HepG2 (cell line): Measurements from ENCODE around the gene C19orf18. TPM values are rescaled to one million over a fixed set of nuclear protein-coding genes. Genes with fewer than 3 reads are reported as not detected.
A peak's percentile ranks its signal among the peaks of the same experiment; 100 is the strongest.

Experiments used
- CENPT ChIP-seq: sonication (generic); formaldehyde crosslinking; IDR thresholded peaks from 2 replicates; pipeline ENCODE4 v1.8.0; 2022; ENCODE audit warnings: low read depth, mild to moderate bottlenecking, moderate library complexity, missing genetic modification reagents
- CENPX ChIP-seq: sonication (generic); formaldehyde crosslinking; IDR thresholded peaks from 2 replicates; pipeline ENCODE4 v1.9.0; 2021; ENCODE audit warnings: mild to moderate bottlenecking, missing genetic modification reagents, moderate library complexity
- CREB1 ChIP-seq, 2 experiments: fragments of 450-650 bp in 1 of 2; IDR thresholded peaks; 2 replicates each; pipeline ENCODE4 v1.6.1; 2016 to 2017; ENCODE audit warnings: control low read depth in 1 of 2, mild to moderate bottlenecking in 1 of 2, missing compliant biosample characterization in 1 of 2, missing genetic modification characterization in 1 of 2
- DMTF1 ChIP-seq: sonication (generic); formaldehyde crosslinking; IDR thresholded peaks from 2 replicates; pipeline ENCODE4 v1.4.0; 2020; ENCODE audit warnings: mild to moderate bottlenecking, missing genetic modification reagents
- EED ChIP-seq: sonication (generic); formaldehyde crosslinking; IDR thresholded peaks from 2 replicates; pipeline ENCODE4 v1.5.0; 2020; ENCODE audit warnings: mild to moderate bottlenecking, missing genetic modification reagents
- EHMT2 ChIP-seq: fragments of 200-600 bp; sonication (generic); IDR thresholded peaks from 2 replicates; pipeline ENCODE4 v1.7.0; 2017; ENCODE audit warnings: antibody characterized with exemption, low read depth, low read length, borderline replicate concordance
- FOXO1 ChIP-seq: sonication (generic); formaldehyde crosslinking; IDR thresholded peaks from 2 replicates; pipeline ENCODE4 v1.4.0; 2020; ENCODE audit warnings: missing genetic modification reagents
- GTF2F1 ChIP-seq: fragments of 150-350 bp; IDR thresholded peaks from 2 replicates; pipeline ENCODE4 v1.6.1; 2014; ENCODE audit warnings: low read length
- HMG20B ChIP-seq: conservative IDR thresholded peaks from 2 replicates; pipeline ENCODE4 v1.6.1; 2016; ENCODE audit warnings: missing genetic modification reagents, missing compliant biosample characterization
- MAF1 ChIP-seq: sonication (generic); formaldehyde crosslinking; IDR thresholded peaks from 2 replicates; pipeline ENCODE4 v1.5.0; 2020; ENCODE audit warnings: missing genetic modification reagents, borderline replicate concordance
- MYNN ChIP-seq: sonication (generic); formaldehyde crosslinking; IDR thresholded peaks from 2 replicates; pipeline ENCODE4 v1.4.0; 2020; ENCODE audit warnings: mild to moderate bottlenecking, low read depth, missing genetic modification reagents
- NFYB ChIP-seq: sonication (generic); formaldehyde crosslinking; IDR thresholded peaks from 2 replicates; pipeline ENCODE4 v1.4.0; 2020; ENCODE audit warnings: missing genetic modification reagents
- NKX3-1 ChIP-seq: sonication (generic); formaldehyde crosslinking; IDR thresholded peaks from 2 replicates; pipeline ENCODE4 v1.5.0; 2020; ENCODE audit warnings: missing genetic modification reagents
- PAF1 ChIP-seq: IDR thresholded peaks from 2 replicates; pipeline ENCODE4 v1.6.1; 2016; ENCODE audit warnings: missing genetic modification reagents, missing compliant biosample characterization
- REST ChIP-seq, 2 experiments: IDR thresholded peaks; 2 replicates each; pipeline ENCODE4 v1.6.1; 2011 to 2012; ENCODE audit warnings: low read length in 2 of 2, borderline replicate concordance in 1 of 2, low read depth in 1 of 2, mild to moderate bottlenecking in 1 of 2, moderate library complexity in 1 of 2
- TFE3 ChIP-seq: IDR thresholded peaks from 2 replicates; pipeline ENCODE4 v1.6.1; 2016
- TSC22D2 ChIP-seq: sonication (generic); formaldehyde crosslinking; IDR thresholded peaks from 2 replicates; pipeline ENCODE4 v1.5.1; 2020; ENCODE audit warnings: missing genetic modification reagents, mild to moderate bottlenecking, borderline replicate concordance
- ZNF121 ChIP-seq: sonication (generic); formaldehyde crosslinking; IDR thresholded peaks from 2 replicates; pipeline ENCODE4 v1.5.0; 2020; ENCODE audit warnings: mild to moderate bottlenecking, missing genetic modification reagents
- ZNF451 ChIP-seq: sonication (generic); formaldehyde crosslinking; IDR thresholded peaks from 2 replicates; pipeline ENCODE4 v1.5.0; 2020; ENCODE audit warnings: mild to moderate bottlenecking, missing genetic modification reagents
- ZNF546 ChIP-seq: sonication (generic); formaldehyde crosslinking; conservative IDR thresholded peaks from 2 replicates; pipeline ENCODE4 v1.8.1; 2023; ENCODE audit warnings: mild to moderate bottlenecking, missing genetic modification reagents
- ZNF629 ChIP-seq: sonication (generic); formaldehyde crosslinking; conservative IDR thresholded peaks from 2 replicates; pipeline ENCODE4 v1.5.0; 2020; ENCODE audit warnings: missing genetic modification reagents
- ZNF674 ChIP-seq: sonication (generic); formaldehyde crosslinking; IDR thresholded peaks from 2 replicates; pipeline ENCODE4 v1.5.0; 2020; ENCODE audit warnings: low read depth, mild to moderate bottlenecking, missing genetic modification reagents
- ZSCAN9 ChIP-seq: IDR thresholded peaks from 2 replicates; pipeline ENCODE4 v1.6.1; 2016; ENCODE audit warnings: borderline replicate concordance
- polyA plus RNA-seq, 8 experiments: library from polyadenylated mRNA; depleted of rRNA in 3 of 8; stranded (reverse) in 7 of 8; unstranded in 1 of 8; fragments of >200 nt; fragmentation: Illumina TruSeq in 4 of 8; extraction: Trizol in 4 of 8; gene quantifications; 2 replicates each; pipeline versions ENCODE4 v1.2.1 to v1.2.3, GENCODE V29; 2011 to 2016; ENCODE audit warnings: low read depth in 4 of 8, missing spikeins in 1 of 8, mixed read lengths in 1 of 8; ENCODE audit not compliant: insufficient read depth in 1 of 8
- total RNA-seq, 5 experiments: library from RNA; depleted of rRNA; stranded (reverse); fragments of >200 nt; fragmentation: Illumina TruSeq; extraction: Trizol; gene quantifications; 2 replicates each; pipeline ENCODE4 v1.2.3, GENCODE V29; 2016; ENCODE audit warnings: low read depth in 1 of 5

The C19orf18 gene
- total and polyA plus RNA-seq, 2 of the 13 experiments (the other 11 are each of a cell fraction or from before 2014, with no cell fraction given), result 0.38 to 0.55 TPM

- no peak for TF ChIP-seq DMTF1
- 0 out of 2 replicates have a peak, but pooled peaks have one; percentile 35 for TF ChIP-seq TFE3 (CRISPR knock-in tag)
- no peak for TF ChIP-seq ZNF546 (CRISPR knock-in tag)
- no peak for TF ChIP-seq REST (IDR thresholded peaks at IDR 0.05; ENCODE audit: borderline replicate concordance in 1 of 2, low read depth in 1 of 2, low read length in 2 of 2)
- peak; percentile 57; the same call in 1 of the 2 replicates for TF ChIP-seq CREB1 (IDR thresholded peaks at IDR 0.05)
- TF ChIP-seq CREB1 (CRISPR knock-in tag; IDR thresholded peaks at IDR 0.05), result peak; percentile 76; the same call in 1 of the 2 replicates
- no peak for TF ChIP-seq ZNF629 (CRISPR knock-in tag)
- peak; percentile 23; the same call in 1 of the 2 replicates for TF ChIP-seq NKX3-1 (CRISPR knock-in tag)
- TF ChIP-seq MAF1 (CRISPR knock-in tag), result no peak
- TF ChIP-seq PAF1 (CRISPR knock-in tag), result no peak
- TF ChIP-seq HMG20B (CRISPR knock-in tag), result no peak
- TF ChIP-seq EED, result 0 out of 2 replicates have a peak, but pooled peaks have one; percentile 62
- no peak for TF ChIP-seq CENPX (CRISPR knock-in tag)
- no peak for TF ChIP-seq GTF2F1
- TF ChIP-seq CENPT, result no peak
- peak; percentile 29; the same call in 1 of the 2 replicates for TF ChIP-seq TSC22D2 (CRISPR knock-in tag)
- TF ChIP-seq ZNF121 (CRISPR knock-in tag), result no peak
- peak; percentile 83 for TF ChIP-seq NFYB (CRISPR knock-in tag)
- TF ChIP-seq ZSCAN9, result no peak
- no peak; the same call in 1 of the 2 replicates for TF ChIP-seq FOXO1 (CRISPR knock-in tag)
- no peak for TF ChIP-seq ZNF451
- no peak for TF ChIP-seq MYNN (CRISPR knock-in tag)
- TF ChIP-seq ZNF674, result no peak
- TF ChIP-seq EHMT2, result no peak
Observed at GRCh38 chr19:57947419-57948134, 26.8 kb downstream of the C19orf18 start, which contains the start of gene ZNF256 (continued).
